HUES48 (cell line): ENCODE measurements around the gene SOST.

Experiments
- H3K27ac ChIP-seq: one replicate; pipeline ENCODE4 v1.7.0; 2013; ENCODE audit warnings: low read depth, low read length, inconsistent platforms
- H3K27me3 ChIP-seq: 2 replicates; pipeline ENCODE4 v1.6.1; 2013; ENCODE audit warnings: mild to moderate bottlenecking, low read length; ENCODE audit not compliant: control insufficient read depth, insufficient read depth
- H3K36me3 ChIP-seq: 2 replicates; pipeline ENCODE4 v1.6.1; 2013; ENCODE audit warnings: low read length; ENCODE audit not compliant: control insufficient read depth, insufficient read depth
- H3K4me1 ChIP-seq: 2 replicates; pipeline ENCODE4 v1.6.1; 2013; ENCODE audit warnings: mild to moderate bottlenecking, low read length; ENCODE audit not compliant: control insufficient read depth, insufficient read depth
- H3K4me3 ChIP-seq: 2 replicates; pipeline ENCODE4 v1.5.1; 2013; ENCODE audit warnings: mild to moderate bottlenecking, low read depth, low read length
- H3K9ac ChIP-seq: 2 replicates; pipeline ENCODE4 v1.6.1; 2013; ENCODE audit warnings: mild to moderate bottlenecking, low read depth, low read length, moderate library complexity
- H3K9me3 ChIP-seq: 2 replicates; pipeline ENCODE4 v1.6.1; 2013; ENCODE audit warnings: low read length; ENCODE audit not compliant: control insufficient read depth, insufficient read depth

The SOST gene

DNA sequence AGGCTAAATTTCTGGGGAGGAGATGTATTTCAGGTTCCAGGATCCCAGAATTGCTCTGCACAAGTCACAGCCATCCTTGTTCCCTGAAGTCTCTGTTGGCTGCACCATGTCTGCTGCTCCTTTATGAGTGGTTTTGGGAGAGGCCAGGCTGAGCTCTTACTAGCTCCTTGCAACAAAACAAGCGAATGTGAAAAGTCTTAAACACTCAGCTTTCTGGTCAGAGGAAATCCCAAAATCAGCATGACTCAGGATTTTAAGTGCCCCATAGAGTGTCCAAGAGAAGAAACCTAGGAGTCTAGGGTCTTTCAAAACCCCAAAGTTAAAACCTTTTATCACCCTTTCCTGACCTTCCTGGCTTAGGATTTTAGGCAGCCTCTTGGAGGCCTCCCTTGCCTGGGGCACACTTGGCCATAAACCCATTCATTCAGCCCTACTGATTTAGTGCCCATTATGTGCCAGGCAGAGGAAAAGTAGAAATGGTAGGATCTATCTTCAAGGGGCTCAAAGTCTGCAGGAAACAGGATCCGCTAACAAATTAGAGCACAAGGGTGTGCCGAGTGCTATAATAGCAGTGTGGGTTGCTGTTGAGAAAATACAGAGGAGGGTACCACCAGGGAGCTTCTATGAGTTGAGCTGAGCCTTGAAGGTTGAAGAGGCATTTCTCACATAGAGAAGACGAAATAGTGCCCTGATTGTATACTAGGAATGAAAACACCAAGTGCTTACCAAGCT lies 36.9 kb downstream of the SOST start:
- Histone ChIP-seq H3K4me1 (peaks cover 24% of the 10 kb centered on the region), H3K9ac (no peak overlapping the region), H3K27ac (no peak overlapping the region), H3K36me3 (no peaks in the 10 kb centered on the region), H3K4me3 (peak overlapping the region; percentile 76; the same call in 1 of the 2 replicates), H3K9me3 (no peaks in the 10 kb centered on the region), H3K27me3 (peaks cover 10% of the 10 kb centered on the region)

DNA sequence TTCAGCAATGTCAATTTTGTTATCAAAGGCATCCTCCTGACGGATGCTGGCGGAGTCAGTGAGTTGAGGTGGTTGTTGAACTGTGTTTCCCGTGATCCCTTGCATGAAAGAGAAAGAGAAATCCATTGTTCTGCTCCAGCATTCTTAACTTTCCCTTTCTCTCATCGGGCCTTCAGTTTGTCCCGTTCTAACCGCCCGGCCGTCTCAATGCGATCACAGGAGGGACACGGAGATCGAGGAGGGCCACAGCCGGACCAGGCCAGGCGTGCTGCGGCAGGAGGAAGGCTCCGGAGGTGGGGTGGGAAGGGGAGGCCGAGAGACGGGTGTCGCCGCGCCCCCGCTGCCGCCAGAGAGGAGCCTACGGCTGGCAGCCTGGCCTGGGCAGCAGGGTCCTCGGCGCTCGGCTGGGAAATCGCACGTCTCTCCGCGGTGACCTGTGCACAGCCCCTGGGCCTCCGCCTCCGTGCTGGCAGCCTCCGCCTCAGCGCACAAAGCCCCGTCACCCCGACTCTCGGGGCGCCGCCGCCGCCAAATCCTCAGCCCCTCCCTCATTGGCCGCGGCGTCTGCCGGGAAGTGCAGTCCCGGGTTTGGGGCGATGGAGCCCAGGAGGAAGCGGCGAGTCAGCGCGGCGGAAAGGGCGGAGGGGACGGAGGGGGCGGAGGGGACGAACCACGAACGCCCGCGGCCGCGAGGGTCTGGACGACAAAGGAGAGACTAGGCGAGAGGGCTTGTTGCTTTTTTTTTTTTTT lies 38.1 kb downstream of the SOST start:
- Histone ChIP-seq H3K27ac (peak overlapping the region; percentile 43), H3K27me3 (peaks cover 11% of the 10 kb centered on the region), H3K36me3 (no peaks in the 10 kb centered on the region), H3K4me3 (peak overlapping the region; percentile 76), H3K4me1 (peaks cover 24% of the 10 kb centered on the region), H3K9me3 (no peaks in the 10 kb centered on the region), H3K9ac (peak overlapping the region; percentile 88)

DNA sequence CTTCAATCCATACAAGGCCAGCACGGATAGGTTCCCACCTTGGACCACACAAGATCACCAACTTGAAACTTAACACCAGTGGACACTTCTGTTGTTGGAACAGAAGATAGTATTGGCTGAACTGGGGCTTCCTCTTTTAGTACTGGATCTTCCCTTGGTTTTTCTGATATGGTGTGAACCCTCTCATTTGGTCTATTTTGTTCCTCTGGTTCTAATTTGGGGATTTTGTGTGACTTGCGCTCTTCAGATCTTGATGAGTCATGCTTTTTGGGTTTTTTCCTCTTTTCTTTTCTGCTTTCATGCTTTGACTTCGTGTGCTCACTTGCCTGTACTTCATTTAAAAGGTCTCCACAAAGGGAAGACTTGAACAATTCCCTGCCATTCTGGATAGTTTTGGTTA lies 39.0 kb downstream of the SOST start:
- no peak overlapping the region for H3K4me3 ChIP-seq
- no peak overlapping the region for H3K27ac ChIP-seq
- no peak overlapping the region for H3K9ac ChIP-seq

DNA sequence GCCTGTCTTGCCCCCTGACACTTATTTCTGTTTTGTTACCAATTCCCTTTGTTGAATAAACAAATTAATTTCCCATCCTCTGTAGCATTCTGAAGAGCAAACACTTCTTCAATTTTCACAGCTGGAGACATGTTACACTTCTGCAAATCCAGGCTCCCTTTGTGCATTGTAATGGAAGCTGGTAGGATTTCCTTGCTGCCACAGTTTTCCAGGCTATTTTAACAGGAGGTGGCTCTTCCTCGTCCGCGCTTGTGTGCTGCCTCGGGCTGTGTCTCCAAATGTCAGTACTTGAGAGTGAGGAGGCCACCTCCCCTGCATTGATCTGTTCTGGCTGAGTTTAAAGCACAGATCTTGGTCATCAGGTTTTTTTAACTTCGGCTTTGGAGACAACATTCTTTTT lies 40.0 kb downstream of the SOST start:
- Histone ChIP-seq H3K27me3 (peaks cover 30% of the 10 kb centered on the region), H3K27ac (peak overlapping the region; percentile 47), H3K9me3 (no peaks in the 10 kb centered on the region), H3K36me3 (no peaks in the 10 kb centered on the region), H3K9ac (no peak overlapping the region), H3K4me3 (no peak overlapping the region), H3K4me1 (peaks cover 24% of the 10 kb centered on the region)

More for the DNA sequence above, 39.0 kb downstream of the SOST start:
- Histone ChIP-seq H3K4me1 (peaks cover 24% of the 10 kb centered on the region), H3K9me3 (no peaks in the 10 kb centered on the region), H3K36me3 (no peaks in the 10 kb centered on the region), H3K27me3 (peaks cover 20% of the 10 kb centered on the region)

DNA sequence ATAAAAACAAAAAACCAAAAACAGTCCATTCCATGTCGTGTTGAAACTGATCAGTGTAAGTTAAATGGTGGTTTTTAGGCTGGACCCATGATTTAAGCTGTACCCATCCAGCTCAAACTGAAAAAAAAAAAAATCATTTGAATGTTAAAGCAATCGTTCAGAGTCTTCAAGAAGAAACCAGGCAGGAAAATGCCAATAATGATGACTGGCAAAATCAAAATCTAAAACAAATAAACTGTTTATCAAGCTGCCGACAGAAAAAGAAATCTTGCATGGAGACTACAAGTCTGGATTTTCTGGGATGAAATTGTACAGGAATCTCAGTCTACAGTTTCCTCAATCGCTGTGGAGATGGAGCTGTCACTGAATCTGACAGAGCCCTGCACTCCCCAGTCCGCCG lies 40.7 kb downstream of the SOST start:
- H3K4me1 ChIP-seq, result peaks cover 28% of the 10 kb centered on the region
- no peaks in the 10 kb centered on the region for H3K9me3 ChIP-seq
- H3K27ac ChIP-seq, result no peak overlapping the region

DNA sequence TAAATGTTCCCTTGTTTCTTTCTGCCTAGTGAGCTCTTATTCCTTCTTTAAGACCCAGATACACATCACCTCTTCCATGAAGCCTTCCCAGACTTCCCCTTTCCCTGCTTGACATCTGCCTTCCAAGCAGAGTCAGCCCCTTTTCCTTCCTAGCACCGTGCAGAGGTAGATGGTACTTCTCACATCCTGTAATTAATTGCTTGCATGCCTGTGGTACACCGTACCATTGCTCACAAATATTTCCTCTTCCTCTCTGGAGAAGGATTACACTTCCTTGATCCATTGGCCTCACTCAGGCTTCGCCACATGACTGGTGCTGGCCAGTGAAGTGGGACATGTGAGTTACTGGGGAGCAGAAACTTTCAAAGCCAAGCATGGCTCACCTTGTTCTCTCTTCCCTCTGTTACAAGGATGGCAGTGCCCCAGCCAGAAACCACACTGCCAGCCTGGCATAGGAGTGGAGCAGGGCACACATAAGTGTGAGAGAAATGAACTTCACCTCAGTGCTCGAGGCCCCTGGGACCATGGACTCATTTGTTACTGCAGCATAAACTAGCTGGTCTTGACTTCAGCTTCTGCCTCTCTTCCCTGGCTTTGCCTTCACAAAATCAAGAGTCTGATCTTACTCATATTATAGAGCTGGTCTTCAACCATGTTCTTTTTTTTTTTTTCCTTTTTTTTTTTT lies 44.0 kb downstream of the SOST start:
- peaks cover 40% of the 10 kb centered on the region for H3K27me3 ChIP-seq
- no peaks in the 10 kb centered on the region for H3K36me3 ChIP-seq
- peaks cover 15% of the 10 kb centered on the region; the same call in 1 of the 2 replicates for H3K4me1 ChIP-seq
- no peaks in the 10 kb centered on the region for H3K9me3 ChIP-seq
- H3K4me3 ChIP-seq, result no peak overlapping the region
- H3K9ac ChIP-seq, result no peak overlapping the region
- H3K27ac ChIP-seq, result no peak overlapping the region

More for the DNA sequence above, 40.7 kb downstream of the SOST start:
- no peaks in the 10 kb centered on the region for H3K36me3 ChIP-seq
- peaks cover 37% of the 10 kb centered on the region for H3K27me3 ChIP-seq
- H3K4me3 ChIP-seq, result no peak overlapping the region
- no peak overlapping the region for H3K9ac ChIP-seq

DNA sequence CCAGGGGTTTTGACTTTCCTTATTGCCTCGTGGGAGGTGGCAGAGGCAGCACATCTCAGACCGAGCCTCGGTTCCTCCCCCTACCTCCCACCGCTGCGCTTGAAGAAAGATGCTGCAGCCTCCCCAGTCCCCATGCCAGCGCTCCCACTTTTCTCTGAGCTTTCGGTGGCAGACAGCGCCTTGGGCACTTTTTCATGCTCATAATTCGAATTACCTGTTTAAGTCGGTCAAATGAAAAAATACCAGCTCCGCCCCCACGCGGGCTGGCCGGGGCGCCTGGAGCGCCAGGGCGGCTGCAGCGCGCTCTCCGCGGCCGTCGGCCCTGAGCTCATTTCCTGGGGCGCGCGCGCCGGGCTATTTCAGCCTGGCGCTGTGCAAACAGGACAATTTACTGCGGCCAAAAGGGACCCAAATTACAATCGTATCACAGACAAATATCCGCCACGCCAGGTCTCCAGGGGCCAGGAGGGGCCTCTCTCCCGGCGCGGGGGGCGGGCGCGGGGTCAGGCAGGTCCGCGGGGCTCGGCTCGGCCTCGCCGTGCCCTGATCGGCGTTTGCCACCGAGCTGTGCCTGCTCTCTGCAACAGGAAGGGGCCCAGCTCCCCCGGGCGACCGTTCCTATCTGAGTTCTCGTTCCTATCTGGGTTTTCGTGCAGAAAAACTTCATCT lies 45.0 kb downstream of the SOST start:
- peaks cover 37% of the 10 kb centered on the region for H3K27me3 ChIP-seq
- no peak overlapping the region for H3K27ac ChIP-seq
- H3K9ac ChIP-seq, result no peak overlapping the region
- H3K9me3 ChIP-seq, result no peaks in the 10 kb centered on the region
- peaks cover 14% of the 10 kb centered on the region; the same call in 1 of the 2 replicates for H3K4me1 ChIP-seq
- H3K4me3 ChIP-seq, result peak overlapping the region; percentile 71
- no peaks in the 10 kb centered on the region for H3K36me3 ChIP-seq

DNA sequence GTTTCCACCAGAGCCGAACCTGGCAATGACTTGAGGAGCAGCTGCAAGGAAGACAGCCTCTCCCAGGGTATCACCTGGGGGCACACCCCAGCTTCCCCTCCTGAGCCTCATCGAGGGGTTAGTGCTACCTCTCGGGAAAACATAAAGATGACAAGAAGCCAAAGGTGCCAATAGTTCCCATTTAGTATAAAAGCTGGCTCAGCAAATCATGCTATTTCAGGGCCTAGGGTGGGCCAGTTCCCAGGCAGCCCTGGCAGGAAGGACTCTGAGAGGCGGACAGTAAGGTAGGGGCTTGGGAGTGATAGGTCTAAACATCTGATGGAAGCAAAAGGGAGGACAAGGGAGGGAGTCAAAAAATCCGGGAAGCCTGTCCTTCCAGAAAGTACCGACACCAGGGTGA lies 46.2 kb downstream of the SOST start:
- peaks cover 37% of the 10 kb centered on the region for H3K27me3 ChIP-seq
- H3K9ac ChIP-seq, result no peak overlapping the region
- no peak overlapping the region for H3K4me3 ChIP-seq
- no peaks in the 10 kb centered on the region for H3K9me3 ChIP-seq
- no peak overlapping the region for H3K27ac ChIP-seq
- no peaks in the 10 kb centered on the region for H3K36me3 ChIP-seq
- H3K4me1 ChIP-seq, result peaks cover 5% of the 10 kb centered on the region; the same call in 1 of the 2 replicates

DNA sequence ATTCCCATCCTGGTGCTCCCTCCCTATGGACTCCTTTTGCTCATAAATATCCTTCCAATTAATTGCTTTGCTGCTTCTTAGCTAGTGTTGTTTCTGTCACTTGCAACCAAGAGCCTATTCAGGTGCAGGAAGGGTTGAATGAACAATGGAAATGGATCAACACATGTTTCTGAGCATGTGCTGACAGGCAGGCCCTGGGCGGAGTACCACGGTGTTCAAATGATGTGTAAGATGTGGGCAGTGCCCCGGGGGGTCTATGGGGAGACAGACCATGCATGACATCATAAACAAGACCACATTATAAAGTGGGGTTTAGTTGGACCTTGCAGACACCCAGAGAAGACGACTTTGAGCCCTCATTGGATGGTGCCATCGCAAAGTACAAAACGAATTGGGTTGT lies 48.5 kb downstream of the SOST start:
- Histone ChIP-seq H3K9me3 (no peaks in the 10 kb centered on the region), H3K4me3 (no peak overlapping the region), H3K27ac (no peak overlapping the region), H3K4me1 (peaks cover 5% of the 10 kb centered on the region; the same call in 1 of the 2 replicates), H3K9ac (no peak overlapping the region), H3K27me3 (peaks cover 32% of the 10 kb centered on the region), H3K36me3 (no peaks in the 10 kb centered on the region)

DNA sequence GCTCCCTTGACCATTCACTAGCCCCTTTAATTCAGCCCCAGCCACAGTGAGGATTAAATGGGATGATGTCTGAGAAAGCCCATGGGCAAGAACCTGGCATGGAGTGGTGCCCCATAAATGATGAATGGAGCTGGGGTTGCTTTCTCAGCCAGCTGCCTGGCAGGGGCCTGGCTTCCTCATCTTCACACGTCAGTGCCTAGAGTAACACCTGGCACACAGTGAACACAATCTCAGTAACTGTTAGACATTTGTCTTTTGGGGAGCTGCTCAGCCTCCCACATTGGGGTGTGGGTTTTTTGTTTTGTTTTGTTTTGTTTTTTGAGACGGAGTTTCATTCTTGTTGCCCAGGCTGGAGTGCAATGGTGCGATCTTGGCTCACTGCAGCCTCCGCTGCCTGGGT lies 49.4 kb downstream of the SOST start:
- Histone ChIP-seq H3K4me3 (no peak overlapping the region), H3K27me3 (peaks cover 23% of the 10 kb centered on the region), H3K27ac (no peak overlapping the region), H3K9me3 (no peaks in the 10 kb centered on the region), H3K36me3 (no peaks in the 10 kb centered on the region), H3K9ac (no peak overlapping the region), H3K4me1 (peaks cover 5% of the 10 kb centered on the region; the same call in 1 of the 2 replicates)
